Cardiac fibroblast (primary cell): Measurements from ENCODE around the gene MTNR1A.
A peak's percentile ranks its signal among the peaks of the same experiment; 100 is the strongest.

Source experiments
- DNase-seq, 2 donors: peaks; one replicate each; pipeline versions ENCODE4 v3.0.0 to v3.0.0-alpha.2; 2010; ENCODE audit warnings: low read depth in 2 of 2
- H3K4me3 ChIP-seq, 2 donors: replicated peaks in 1 of 2; 1 replicate in 1 of 2; 2 replicates in 1 of 2; pipeline ENCODE4 v1.5.1; 2011; ENCODE audit warnings: low read depth in 2 of 2, low read length in 2 of 2, mild to moderate bottlenecking in 2 of 2, moderate library complexity in 1 of 2
- CTCF ChIP-seq: IDR thresholded peaks from one replicate; pipeline ENCODE4 v1.5.1; 2011; ENCODE audit warnings: low read depth, mild to moderate bottlenecking, low read length, inconsistent platforms

Gene MTNR1A

GRCh38 chr4:186596346-186596745 lies 41.0 kb upstream of the MTNR1A start:
- DNase-seq = no peak
- no peak overlapping the region for H3K4me3 ChIP-seq
- no peak for TF ChIP-seq CTCF

- no peak for DNase-seq
- TF ChIP-seq CTCF = no peak
- H3K4me3 ChIP-seq = no peak overlapping the region
Measured at GRCh38 chr4:186593587-186593973, 38.2 kb upstream of the MTNR1A start.

- no peak for DNase-seq
- H3K4me3 ChIP-seq = no peak overlapping the region
- TF ChIP-seq CTCF = no peak
Measured at GRCh38 chr4:186592966-186593586, 37.7 kb upstream of the MTNR1A start.

GRCh38 chr4:186592445-186592844 lies 37.1 kb upstream of the MTNR1A start:
- no peak overlapping the region for H3K4me3 ChIP-seq
- DNase-seq = no peak
- TF ChIP-seq CTCF = no peak

- no peak for DNase-seq
- no peak overlapping the region for H3K4me3 ChIP-seq
- TF ChIP-seq CTCF = no peak
Measured at GRCh38 chr4:186591651-186592050, 36.3 kb upstream of the MTNR1A start.

- TF ChIP-seq CTCF = no peak
- no peak for DNase-seq
- H3K4me3 ChIP-seq = no peak overlapping the region
Measured at GRCh38 chr4:186588503-186588902, 33.1 kb upstream of the MTNR1A start.

- DNase-seq = peak; percentile 77 to 78
- peak; percentile 87 for TF ChIP-seq CTCF
Measured at GRCh38 chr4:186587416-186588018, 32.1 kb upstream of the MTNR1A start.

More at GRCh38 chr4:186587416-186588018, 32.1 kb upstream of the MTNR1A start:
- H3K4me3 ChIP-seq = no peak overlapping the region
